ENCODE results near the gene SRP54.

DNA sequence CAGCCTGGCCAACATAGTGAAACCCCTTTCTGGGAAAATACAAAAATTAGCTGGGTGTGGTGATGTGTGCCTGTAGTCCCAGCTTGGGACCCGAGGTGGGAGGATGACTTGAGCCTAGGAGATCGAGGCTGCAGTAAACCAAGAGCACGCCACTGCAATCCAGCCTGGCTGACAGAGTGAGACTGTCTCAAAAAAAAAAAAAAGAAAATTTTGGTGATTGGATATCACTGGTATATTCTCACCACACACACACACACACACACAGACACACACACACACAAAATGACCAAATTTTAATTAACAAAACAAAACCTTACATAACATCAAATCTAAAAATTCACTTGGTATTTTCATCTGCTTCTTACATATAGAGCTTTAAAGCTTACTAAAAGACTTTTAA is 59.8 kb downstream of the SRP54 start:
- TF ChIP-seq, protein P1, sequence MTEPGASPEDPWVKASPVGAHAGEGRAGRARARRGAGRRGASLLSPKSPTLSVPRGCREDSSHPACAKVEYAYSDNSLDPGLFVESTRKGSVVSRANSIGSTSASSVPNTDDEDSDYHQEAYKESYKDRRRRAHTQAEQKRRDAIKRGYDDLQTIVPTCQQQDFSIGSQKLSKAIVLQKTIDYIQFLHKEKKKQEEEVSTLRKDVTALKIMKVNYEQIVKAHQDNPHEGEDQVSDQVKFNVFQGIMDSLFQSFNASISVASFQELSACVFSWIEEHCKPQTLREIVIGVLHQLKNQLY (CRISPR knock-in tag; IDR thresholded peaks at IDR 0.05), result no peak
- TF ChIP-seq, protein P2, sequence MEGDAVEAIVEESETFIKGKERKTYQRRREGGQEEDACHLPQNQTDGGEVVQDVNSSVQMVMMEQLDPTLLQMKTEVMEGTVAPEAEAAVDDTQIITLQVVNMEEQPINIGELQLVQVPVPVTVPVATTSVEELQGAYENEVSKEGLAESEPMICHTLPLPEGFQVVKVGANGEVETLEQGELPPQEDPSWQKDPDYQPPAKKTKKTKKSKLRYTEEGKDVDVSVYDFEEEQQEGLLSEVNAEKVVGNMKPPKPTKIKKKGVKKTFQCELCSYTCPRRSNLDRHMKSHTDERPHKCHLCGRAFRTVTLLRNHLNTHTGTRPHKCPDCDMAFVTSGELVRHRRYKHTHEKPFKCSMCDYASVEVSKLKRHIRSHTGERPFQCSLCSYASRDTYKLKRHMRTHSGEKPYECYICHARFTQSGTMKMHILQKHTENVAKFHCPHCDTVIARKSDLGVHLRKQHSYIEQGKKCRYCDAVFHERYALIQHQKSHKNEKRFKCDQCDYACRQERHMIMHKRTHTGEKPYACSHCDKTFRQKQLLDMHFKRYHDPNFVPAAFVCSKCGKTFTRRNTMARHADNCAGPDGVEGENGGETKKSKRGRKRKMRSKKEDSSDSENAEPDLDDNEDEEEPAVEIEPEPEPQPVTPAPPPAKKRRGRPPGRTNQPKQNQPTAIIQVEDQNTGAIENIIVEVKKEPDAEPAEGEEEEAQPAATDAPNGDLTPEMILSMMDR (IDR thresholded peaks at IDR 0.05), result no peak
- TF ChIP-seq, protein P3, sequence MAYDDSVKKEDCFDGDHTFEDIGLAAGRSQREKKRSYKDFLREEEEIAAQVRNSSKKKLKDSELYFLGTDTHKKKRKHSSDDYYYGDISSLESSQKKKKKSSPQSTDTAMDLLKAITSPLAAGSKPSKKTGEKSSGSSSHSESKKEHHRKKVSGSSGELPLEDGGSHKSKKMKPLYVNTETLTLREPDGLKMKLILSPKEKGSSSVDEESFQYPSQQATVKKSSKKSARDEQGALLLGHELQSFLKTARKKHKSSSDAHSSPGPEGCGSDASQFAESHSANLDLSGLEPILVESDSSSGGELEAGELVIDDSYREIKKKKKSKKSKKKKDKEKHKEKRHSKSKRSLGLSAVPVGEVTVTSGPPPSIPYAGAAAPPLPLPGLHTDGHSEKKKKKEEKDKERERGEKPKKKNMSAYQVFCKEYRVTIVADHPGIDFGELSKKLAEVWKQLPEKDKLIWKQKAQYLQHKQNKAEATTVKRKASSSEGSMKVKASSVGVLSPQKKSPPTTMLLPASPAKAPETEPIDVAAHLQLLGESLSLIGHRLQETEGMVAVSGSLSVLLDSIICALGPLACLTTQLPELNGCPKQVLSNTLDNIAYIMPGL (CRISPR knock-in tag; IDR thresholded peaks at IDR 0.05), result no peak
- TF ChIP-seq, protein P4, sequence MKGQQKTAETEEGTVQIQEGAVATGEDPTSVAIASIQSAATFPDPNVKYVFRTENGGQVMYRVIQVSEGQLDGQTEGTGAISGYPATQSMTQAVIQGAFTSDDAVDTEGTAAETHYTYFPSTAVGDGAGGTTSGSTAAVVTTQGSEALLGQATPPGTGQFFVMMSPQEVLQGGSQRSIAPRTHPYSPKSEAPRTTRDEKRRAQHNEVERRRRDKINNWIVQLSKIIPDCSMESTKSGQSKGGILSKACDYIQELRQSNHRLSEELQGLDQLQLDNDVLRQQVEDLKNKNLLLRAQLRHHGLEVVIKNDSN (CRISPR knock-in tag; IDR thresholded peaks at IDR 0.05), result no peak
- TF ChIP-seq ZNF232 (CRISPR knock-in tag; IDR thresholded peaks at IDR 0.05), result no peak
- TF ChIP-seq, protein P5, sequence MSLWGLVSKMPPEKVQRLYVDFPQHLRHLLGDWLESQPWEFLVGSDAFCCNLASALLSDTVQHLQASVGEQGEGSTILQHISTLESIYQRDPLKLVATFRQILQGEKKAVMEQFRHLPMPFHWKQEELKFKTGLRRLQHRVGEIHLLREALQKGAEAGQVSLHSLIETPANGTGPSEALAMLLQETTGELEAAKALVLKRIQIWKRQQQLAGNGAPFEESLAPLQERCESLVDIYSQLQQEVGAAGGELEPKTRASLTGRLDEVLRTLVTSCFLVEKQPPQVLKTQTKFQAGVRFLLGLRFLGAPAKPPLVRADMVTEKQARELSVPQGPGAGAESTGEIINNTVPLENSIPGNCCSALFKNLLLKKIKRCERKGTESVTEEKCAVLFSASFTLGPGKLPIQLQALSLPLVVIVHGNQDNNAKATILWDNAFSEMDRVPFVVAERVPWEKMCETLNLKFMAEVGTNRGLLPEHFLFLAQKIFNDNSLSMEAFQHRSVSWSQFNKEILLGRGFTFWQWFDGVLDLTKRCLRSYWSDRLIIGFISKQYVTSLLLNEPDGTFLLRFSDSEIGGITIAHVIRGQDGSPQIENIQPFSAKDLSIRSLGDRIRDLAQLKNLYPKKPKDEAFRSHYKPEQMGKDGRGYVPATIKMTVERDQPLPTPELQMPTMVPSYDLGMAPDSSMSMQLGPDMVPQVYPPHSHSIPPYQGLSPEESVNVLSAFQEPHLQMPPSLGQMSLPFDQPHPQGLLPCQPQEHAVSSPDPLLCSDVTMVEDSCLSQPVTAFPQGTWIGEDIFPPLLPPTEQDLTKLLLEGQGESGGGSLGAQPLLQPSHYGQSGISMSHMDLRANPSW (CRISPR knock-in tag; conservative IDR thresholded peaks at IDR 0.05; ENCODE audit: low read depth), result no peak
- TF ChIP-seq, protein P6, sequence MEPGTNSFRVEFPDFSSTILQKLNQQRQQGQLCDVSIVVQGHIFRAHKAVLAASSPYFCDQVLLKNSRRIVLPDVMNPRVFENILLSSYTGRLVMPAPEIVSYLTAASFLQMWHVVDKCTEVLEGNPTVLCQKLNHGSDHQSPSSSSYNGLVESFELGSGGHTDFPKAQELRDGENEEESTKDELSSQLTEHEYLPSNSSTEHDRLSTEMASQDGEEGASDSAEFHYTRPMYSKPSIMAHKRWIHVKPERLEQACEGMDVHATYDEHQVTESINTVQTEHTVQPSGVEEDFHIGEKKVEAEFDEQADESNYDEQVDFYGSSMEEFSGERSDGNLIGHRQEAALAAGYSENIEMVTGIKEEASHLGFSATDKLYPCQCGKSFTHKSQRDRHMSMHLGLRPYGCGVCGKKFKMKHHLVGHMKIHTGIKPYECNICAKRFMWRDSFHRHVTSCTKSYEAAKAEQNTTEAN (CRISPR knock-in tag; IDR thresholded peaks at IDR 0.05), result no peak
- no peak for TF ChIP-seq NR1H2 (CRISPR knock-in tag; IDR thresholded peaks at IDR 0.05)
- TF ChIP-seq, protein P7, sequence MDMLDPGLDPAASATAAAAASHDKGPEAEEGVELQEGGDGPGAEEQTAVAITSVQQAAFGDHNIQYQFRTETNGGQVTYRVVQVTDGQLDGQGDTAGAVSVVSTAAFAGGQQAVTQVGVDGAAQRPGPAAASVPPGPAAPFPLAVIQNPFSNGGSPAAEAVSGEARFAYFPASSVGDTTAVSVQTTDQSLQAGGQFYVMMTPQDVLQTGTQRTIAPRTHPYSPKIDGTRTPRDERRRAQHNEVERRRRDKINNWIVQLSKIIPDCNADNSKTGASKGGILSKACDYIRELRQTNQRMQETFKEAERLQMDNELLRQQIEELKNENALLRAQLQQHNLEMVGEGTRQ (CRISPR knock-in tag; IDR thresholded peaks at IDR 0.05), result no peak
- TF ChIP-seq, protein P8, sequence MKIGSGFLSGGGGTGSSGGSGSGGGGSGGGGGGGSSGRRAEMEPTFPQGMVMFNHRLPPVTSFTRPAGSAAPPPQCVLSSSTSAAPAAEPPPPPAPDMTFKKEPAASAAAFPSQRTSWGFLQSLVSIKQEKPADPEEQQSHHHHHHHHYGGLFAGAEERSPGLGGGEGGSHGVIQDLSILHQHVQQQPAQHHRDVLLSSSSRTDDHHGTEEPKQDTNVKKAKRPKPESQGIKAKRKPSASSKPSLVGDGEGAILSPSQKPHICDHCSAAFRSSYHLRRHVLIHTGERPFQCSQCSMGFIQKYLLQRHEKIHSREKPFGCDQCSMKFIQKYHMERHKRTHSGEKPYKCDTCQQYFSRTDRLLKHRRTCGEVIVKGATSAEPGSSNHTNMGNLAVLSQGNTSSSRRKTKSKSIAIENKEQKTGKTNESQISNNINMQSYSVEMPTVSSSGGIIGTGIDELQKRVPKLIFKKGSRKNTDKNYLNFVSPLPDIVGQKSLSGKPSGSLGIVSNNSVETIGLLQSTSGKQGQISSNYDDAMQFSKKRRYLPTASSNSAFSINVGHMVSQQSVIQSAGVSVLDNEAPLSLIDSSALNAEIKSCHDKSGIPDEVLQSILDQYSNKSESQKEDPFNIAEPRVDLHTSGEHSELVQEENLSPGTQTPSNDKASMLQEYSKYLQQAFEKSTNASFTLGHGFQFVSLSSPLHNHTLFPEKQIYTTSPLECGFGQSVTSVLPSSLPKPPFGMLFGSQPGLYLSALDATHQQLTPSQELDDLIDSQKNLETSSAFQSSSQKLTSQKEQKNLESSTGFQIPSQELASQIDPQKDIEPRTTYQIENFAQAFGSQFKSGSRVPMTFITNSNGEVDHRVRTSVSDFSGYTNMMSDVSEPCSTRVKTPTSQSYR (CRISPR knock-in tag; IDR thresholded peaks at IDR 0.05), result no peak
- no peak for TF ChIP-seq ZNF317 (CRISPR knock-in tag; IDR thresholded peaks at IDR 0.05; ENCODE audit: borderline replicate concordance, low read depth)
- no peak for TF ChIP-seq SMAD4 (CRISPR knock-in tag; IDR thresholded peaks at IDR 0.05)
